Stimulated activated CD4-positive, alpha-beta T cell treated with anti-CD3 and anti-CD28 coated beads, Interleukin-12 subunit alpha, Interleukin-12 subunit beta, amount 100 ng/mL, for 48 hours (primary cell): ENCODE measurements around the gene HAND1.

Experiments
- DNase-seq, 3 donors: peaks; one replicate each; pipeline ENCODE4 v3.0.0-alpha.2; 2020; ENCODE audit warnings: low read depth in 2 of 3, low spot score in 1 of 3

HAND1 gene

DNA sequence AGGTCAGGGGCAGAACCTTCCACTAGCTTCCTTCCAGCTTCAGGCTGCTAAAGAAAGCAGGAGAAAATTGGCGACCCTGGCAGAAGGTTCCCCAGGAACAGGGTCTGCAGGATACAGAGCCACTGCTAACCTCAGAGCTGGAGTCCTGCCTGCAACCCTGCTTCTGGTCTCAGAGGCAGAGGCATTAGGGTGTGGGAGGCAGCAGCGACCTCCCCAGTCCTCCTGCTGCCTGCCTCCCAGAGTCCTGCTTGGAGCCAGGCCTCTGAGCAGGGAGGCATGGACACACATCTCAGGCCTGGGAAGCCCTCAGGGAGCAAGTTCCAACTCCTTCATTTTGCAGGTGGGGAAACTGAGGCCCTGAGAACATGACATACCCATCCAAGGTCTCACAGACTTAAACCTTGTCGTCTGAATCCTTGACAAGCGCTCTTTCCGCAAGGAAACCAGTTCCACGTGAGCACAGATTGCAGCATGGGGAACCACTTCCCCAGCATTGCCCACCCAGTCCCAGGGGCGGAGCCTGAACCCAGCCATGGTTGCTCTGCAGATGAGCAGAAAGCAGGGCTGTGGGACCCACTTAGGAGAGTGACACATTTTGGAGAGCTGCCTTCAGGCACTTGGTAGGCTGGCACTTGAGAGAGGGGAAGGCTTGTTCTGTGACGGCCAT is 28.2 kb upstream of the HAND1 start:
- no peak for DNase-seq

DNA sequence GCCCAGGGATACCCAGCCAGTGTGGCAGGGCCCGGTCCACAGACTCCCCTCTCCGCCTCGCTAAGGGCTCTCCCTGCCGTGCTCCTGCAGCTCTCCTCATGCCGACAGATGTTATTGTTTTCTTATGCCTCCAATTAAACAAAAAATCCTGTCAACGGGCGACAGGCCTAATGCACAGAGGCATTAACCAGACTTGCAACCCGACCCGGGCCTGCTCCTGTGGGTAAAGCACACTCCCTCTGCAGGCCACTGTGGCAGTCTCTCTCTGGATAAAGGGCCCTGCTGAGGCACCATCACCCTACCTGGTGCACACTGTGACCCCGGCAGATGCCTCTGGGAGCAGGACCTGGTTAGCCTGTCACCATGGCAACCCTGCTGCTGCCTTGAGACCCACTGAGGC is 27.5 kb upstream of the HAND1 start:
- no peak for DNase-seq

DNA sequence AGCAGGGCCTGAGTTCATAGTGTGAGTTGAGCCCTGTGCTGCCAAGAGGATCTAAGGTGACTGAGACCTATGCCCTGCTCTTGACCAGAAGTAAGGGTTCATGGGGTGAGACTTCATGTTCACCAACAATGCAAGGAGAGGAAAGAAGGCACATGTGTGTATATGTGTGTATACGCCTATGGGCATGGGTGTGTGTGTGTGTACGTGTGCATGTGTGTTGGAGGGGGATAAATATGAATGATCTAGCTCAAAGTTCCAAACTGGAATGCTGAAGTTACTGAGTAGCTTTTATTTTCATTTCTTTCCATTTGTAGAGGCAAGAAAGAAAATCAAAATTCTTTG is 25.6 kb upstream of the HAND1 start:
- DNase-seq: no peak

DNA sequence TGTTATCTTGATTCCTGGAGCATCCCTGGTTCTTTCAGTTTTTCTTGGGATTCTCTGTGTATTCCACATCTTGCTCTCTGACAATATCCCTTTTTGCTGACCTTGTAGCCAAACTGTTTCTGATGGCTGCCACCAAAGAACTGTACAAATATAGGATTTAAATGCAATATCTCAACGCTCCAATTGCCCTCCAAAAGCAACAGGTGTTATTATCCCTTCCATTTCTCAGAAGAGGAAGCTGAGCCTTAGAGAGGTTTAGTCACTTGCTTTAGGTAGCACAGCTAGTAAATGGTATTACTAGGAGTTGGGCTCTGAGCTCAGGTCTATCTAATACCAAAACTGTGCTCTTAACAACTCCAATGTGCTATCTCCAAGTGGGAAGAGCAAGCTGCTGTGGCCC is 24.2 kb upstream of the HAND1 start:
- DNase-seq: no peak

DNA sequence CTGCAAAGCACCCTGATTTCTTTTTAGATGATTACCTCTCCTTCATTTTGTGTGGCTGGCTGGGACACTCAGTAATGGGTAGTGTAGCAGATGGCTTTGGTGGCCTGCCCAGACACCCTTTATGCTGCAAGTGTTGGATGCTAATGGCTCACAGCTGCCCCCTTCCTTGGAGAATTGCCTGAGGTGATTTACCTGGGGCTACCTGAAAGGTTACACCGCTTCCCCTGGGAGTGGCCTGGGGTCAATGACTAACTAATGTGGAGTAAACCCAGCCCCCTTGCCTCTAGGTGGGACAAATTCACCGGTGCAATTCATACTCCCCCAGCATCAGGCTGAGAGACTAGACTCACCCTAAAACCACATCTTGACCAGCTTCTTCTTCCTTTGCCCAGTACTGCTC is 23.5 kb upstream of the HAND1 start:
- DNase-seq: no peak

DNA sequence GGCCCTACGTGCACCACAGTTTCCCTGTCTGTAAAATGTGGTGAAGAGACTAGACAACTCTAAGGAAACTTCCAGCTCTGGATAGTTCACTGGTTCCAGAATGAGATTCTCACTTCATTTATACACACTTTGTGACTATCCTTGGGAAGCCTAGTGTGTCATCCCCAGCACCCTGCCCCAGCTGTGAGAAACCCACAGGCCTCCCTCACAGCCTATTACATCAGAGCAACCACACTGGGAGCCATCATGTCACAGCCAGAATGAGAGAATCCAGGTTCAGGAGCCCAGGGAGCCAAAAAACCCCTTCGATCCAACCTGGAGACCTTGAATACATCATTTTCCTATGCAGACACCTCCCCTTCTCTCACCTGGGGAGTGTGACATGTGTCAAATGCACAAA is 21.0 kb upstream of the HAND1 start:
- DNase-seq: no peak

DNA sequence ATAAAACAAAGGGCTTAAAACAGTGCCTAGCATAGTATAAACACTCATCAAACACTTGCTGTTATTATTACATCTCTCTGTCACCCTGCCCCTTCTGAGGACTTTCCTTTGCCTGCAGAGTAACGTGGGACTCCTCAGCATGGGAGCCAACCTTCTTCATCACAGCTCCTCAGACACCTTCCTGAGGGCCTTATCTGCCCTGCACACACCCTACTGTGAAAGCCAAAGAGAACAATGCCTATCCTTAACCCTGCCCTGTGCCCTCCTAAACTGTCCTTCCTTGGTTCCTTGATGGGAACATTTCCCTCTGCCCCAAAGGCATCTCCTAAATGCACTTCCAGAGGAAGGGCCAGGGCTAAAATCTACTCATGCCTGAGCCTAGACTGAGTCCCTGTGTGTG is 20.6 kb upstream of the HAND1 start:
- DNase-seq: no peak

DNA sequence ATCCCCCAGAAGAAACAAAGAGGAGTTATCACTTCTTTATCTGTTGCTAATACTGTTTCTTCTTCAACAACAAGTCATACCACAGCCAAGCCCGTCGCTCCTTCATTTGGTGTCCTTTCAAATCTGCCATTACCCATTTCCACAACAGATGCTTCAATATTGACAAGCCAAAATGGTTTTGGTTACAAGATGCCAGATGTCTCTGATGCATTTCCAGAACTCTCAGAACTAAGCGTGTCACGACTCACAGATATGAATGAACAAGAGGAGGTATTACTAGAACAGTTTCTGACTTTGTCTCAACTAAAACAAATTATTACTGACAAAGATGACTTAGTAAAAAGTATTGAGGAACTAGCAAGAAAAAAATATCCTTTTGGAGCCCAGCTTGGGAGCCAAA is 16.0 kb upstream of the HAND1 start:
- no peak for DNase-seq

DNA sequence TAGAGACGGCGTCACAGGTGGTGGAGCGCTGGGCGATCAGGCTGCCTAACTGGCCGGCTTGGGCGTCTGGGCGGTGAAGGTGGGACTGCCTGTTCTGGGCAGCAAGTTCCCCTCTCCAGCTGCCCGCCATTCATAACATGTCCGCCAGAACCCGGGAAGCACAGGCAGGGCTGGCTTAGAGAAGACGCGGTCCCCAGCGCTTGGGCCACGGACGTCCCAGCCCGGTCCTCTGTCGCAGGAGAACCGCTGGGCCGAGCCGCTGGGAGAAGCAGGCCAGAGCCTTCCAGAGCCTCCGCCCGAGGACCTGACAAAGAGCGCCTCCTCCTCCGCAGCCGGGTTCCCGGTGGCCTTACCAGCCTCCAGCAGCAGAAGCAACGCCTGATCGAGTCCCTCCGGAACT is 15.2 kb upstream of the HAND1 start:
- DNase-seq: no peak

DNA sequence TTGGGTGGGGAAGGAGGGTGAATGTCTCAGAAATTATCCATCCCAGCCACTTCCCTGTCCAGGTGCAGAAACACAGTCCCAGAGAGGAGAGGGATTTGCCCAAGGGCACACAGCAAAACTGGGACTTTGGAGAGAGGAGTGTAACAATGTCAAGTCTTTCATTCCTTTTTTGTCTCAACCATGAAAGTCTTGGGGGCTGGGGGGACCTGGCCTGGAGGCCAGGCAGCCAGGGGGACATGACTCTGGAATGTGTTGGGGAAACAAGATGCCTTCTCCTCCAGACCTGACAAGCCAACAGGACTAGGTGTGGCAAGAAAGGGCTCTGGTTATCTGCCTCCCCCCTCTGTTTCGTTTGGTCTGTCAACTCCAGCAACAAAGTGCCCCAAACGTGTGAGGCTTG is 13.9 kb upstream of the HAND1 start:
- no peak for DNase-seq

DNA sequence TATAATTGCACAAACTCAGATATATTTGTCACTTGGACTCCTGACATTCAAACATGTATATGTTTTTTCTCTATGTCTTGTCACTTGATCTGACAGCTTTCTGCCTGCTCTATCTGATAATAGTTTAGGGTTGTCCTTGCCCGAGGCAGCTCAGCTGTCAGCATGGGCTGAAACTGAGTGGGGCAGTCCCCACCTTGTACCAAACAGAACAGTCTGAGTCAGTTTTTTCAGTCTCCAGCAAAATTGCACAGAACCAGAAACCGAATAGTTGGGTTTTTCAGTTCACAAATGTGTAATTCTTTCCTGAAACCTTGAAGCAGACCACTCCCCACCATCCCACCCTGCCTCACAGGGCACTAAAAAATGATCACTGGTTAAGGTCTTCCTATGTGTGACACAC is 9.5 kb upstream of the HAND1 start:
- DNase-seq: peak; percentile 46 to 61 (median 51)

DNA sequence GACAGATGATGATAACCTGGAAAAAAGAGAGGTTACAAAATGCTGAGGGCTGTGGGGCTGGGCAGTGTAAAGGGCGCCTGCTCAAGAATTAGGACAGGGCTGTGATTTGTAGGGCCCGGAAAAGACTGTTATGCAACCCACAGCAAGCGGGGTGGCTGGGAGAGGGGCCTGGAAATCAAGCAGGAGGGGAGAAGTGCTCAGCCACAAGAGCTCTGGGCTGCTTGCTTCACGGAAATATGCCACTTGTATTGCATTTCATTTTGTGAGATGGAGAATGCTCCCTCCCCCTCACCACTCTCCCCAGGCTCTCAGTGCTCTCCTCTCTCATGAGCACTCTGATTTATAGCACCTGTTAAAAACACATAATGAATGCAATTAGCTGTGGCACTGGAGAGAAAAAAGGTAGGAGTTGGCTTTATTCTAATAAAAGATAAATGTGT is 8.4 kb upstream of the HAND1 start:
- DNase-seq: no peak

DNA sequence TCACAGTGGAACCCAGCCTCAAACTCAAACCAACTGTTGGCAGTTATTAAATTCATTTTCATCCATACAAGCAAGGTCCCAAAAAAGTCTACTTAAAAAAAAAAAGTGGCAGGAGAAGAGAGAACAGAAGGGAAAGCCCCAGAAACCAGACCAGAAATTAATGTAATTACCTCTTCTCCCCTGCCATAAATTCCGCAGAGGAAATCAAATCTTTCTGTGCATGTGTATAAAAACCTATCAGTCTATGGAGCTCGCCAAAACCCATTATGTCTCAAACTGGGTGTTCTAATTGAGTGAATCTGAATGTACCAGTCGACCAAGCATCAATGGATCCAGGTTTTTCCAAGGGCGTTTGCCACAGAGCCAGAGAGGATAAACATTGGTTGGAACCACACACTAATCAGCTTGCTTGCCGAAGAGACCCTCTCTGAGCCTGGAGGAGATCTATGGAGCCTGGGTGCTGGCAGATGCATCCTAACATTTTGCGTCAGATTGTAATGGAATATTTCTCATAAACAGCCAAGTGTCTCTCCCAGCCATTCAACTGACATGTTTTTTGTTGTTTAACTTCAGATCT is 7.9 kb upstream of the HAND1 start:
- DNase-seq: no peak

DNA sequence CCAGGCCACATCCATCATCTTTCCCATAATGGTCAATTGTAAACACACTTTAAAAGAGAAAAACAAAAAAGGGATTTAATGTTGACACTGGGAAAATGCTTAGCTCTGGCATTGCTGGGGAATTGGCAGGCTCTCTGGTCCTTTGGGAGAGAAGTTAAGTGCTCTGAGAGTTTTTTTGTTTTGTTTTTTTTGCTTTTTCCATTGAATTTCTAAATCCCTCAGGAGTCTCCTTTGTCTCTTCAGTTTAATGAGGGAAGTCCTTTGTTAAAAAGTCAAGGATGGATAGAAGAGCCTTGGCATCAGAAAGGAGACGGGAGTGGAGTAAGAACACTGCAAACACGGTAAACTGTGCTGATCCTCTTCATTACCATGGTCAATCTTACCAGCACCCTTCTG is 7.1 kb upstream of the HAND1 start:
- DNase-seq: no peak

DNA sequence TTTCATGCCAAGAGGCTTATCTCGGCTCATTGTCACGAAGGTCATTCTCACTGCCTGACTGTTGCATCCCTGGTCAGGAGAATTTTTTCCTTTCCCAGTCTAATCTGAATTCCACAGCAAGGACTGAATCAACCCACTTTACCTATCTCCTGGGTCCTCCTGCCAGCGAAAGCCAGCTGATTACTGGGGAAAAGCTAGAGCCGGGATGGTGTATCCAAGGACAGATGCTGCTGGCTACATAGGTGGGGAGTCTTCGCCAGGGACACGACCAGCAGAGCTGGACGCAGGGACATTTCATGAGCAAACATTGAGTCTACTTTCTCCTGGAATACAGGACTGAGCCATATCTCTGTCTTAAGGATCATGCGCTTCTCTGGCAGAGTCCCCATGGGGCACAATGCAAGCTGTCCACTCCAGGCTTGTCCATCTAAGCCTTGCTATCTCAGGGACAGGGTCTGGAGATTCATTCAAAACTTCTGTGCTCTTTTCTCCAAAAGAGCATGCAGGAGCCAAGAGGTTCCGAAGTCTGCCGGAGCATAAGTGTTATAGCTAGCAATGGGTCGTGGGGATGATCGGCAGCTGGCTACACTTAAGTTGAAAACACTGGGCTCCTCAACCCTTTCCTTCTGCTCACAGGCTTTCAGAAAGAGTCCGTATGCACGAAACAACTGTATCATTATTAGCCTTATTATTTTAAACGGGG is 6.5 kb upstream of the HAND1 start:
- no peak for DNase-seq

DNA sequence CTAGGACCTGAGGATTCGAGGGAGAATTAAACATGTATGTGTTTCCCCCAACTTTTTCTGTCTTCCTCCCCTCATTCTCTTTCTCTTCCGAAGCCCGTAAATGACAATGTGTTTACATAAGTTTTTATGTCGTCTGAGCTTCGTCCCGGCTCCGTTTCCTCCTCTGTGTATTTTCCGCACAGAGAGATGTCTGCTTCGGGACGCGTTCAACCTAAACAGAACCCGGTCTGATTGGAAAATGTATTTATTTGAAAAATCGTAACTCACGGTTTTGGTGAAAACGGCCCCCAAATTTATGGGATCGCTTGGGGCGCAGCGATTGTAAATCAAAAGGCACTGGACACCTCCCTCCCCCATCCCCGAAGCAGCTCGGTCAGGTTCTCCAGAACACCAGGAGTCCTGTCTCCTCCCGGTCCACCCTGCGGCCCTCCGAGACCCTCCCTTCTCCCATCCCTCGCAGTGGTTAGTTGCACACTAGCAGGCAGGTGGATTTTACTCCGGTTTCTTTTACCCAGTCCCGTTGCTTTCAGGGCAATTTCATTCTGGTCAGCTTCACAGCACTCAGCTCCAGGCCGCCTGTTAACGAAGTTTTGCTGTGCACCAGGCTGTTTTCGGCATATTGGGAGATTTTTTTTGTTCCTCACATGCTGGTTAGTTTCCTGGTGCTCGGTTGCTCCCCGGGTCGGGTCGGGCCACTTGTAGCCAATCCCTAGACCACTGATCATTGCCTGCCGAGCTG is 5.8 kb upstream of the HAND1 start:
- no peak for DNase-seq

DNA sequence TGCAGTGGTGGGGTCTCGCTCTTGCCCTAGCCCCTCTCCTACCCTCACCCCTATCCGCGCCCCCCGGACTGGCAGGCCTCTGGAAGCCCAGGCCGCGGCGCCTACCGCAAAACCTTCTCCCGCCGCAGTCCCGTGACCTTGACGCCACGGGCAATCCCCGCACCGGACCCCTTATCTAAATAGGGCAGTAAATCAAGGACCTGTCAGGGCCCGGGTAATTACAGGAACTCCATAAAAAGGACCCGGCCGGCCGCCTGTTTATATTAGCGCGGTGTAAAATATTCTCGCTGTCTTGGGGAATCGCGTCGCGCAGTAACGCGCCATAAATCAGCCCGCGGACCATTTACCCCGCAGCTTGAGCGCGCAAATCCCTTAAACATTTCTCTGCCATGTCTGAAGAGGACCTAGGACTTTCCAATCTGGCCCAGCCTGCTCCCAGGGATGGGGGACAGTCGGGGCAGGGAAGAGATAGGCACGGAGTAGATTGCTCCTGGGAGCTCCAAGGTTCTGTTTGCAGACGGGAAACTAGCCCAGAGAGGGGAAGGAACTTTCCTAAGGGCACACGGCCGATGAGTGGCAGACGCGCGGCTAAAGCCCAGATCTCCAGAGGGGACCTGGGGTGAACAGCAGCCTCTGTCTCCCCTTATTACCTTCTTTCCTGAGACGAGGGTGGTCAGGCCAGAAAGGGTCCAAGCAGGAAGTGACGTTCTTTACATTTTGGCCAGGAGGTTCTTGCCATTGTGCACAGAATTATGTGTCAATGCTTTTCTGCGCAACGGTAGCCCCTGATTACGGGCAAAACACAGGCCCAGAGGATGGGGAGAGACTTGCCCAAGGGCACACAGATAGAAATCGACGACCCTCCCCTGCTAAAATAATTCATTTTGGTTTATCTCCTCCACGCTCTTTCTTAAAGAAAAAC is 4.8 kb upstream of the HAND1 start:
- DNase-seq: no peak

DNA sequence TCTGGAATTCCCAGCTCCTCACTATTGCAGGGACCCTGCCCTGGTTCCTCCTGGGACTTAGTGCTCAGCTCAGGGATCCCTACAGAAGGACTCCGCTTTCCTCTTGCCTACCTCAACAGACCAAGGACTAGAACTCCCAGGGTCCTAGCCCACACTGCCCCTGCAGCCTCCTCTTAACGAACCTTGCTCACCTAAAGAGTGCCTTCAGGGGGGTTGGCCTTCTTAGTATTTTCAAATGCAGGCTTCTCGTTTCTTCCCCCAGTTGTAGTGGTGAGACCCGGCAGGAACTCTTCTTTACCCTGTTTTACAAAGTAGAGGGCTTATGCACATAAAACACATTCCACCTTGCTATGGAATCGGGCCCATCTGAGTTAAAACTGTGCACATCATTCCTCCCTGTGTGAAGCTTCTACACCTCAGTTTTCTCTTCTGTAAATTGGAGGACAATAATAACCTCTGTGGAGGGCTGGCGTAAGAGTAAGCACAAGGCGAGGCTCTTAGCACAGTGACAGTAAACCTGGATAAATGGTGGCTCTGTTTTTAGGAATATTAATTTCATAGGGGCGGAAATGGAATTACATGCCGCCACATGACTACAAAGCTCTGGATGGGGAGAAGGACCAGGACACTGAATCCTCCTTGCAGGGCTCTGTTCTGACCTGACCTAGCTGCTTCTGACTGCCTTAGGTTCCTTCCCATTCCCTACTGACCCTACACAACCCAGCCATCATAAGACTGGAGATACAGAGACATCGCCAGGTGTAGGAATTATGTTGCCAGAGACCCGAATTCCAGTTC is 3.8 kb upstream of the HAND1 start:
- no peak for DNase-seq

DNA sequence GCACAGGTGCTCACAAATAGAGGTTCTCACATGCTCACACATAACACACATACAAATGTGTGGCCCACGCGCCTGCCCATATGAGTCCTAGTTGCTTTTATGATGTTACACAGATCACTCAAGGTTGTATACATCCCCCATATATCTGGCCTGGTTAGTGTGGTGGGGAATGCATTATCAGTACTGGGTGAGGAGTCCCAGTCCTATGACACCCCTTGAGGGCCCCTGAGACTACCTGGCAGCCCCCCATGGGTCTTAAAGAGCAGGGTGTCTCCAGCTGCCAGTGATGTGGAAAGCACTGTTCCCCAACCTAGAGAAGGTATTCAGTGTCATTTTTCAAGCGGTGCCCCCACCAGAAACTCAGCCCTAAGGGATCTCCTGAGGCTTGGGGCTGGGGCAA is 2.8 kb upstream of the HAND1 start:
- DNase-seq: no peak
